Epidermal melanocyte (primary cell): Measurements from ENCODE around the gene NIT2.

Experiments used
- DNase-seq: peaks from one replicate; pipeline ENCODE4 v3.0.0; 2011; ENCODE audit warnings: low spot score; ENCODE audit not compliant: insufficient read length

Gene NIT2

DNA sequence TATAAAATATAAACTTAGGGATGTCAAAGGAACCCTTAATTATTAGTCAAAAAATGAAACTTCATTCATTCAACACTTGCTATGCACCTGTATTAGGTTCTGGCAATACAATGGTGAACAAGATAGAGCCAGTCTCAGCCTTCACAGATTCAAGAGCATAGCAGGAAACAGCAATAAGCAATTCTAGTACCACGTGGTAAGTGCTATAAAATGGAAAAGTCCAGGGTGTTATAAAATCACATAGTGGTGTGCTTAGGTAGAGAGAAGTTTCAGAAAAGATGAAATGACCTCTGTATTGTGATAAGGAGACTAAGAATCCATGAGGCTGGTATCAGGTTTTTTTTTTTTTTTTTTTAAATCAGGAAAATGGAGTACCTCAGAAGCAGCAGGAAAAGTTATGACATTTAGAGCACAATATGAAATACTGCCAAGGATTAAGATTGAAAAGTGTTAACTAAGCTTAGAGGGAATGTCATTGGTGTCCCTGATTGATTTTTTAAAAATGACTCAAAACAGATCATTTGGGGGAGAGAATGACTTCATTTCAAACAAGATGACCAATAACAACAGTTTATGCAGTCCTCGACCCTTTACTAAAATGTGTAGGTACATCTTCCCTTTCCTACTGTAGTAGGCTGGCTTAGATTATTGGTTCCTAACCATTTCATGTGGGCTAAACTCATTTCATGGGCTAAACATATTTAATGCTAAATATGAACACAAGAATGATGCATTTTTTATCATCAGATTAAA lies 61.3 kb downstream of the NIT2 start:
- no peak for DNase-seq

DNA sequence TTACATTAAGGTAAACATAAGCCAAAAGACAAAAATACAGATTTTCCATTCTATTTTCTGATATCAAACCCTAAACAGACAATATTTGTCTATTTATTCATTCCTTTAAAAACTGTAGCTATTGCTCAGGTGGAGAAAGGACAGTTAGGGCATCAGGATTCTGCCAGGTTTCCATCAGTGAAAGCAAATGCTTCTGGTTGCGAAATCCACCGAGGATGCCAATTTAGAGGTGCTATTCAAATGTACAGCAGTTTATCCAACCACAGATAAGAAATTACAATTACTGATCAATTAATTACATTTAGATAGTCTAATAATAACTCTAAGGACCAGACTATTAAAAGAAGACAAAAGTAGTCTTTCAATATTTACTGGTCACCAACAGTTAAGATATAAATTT lies 62.4 kb downstream of the NIT2 start:
- DNase-seq, result no peak

DNA sequence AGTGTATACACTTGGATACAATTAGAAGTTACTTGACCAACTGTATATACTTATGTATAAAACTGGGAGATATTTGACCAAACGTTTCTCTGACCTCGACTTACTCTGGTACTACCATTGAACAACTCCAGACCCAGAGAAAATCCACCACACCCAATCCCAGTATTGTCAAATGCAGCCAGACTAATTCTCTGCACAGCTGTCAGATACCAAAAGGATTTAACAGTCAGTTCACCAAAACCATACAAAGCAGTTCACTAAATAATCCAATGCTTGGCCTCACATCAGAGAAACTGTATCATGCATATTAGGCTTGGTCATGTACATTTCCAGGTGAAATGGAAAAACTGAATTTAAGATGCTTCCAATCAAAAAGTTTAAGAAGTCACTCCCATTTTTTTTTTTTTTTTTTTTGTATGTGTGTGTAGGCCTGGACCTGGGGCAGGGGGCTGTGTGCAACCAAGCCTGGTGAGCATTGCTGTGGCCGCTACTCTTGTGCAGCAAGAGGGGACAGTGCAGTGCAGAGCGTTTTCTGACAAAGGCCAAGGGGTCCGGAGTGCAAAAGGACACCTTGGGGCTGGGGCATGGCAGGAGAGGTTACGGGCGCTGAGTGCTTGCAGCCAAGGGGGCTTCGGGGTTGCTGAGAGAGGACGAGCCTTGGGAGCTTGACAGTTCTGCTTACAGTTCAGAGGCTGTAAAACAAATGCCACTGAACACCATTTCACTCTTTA lies 64.9 kb downstream of the NIT2 start:
- DNase-seq, result no peak

DNA sequence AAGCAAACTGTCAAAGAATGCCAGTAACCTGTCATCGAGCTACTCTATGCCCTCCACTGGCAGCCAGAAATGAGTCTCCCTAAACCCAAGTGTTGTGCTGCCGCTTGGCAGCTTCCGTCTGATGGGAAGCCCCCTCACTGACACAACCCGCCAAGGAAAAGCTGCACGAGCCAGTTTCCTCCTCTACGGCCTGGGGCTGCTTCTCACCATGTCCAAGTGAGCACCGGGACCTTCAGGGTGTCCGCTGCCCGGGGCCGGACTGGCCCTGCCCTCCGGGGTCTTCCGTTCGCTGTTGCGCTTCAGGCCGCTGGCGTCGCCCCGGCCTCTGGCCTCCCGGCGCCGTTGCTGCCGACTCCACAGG lies 65.8 kb downstream of the NIT2 start:
- DNase-seq, result no peak

DNA sequence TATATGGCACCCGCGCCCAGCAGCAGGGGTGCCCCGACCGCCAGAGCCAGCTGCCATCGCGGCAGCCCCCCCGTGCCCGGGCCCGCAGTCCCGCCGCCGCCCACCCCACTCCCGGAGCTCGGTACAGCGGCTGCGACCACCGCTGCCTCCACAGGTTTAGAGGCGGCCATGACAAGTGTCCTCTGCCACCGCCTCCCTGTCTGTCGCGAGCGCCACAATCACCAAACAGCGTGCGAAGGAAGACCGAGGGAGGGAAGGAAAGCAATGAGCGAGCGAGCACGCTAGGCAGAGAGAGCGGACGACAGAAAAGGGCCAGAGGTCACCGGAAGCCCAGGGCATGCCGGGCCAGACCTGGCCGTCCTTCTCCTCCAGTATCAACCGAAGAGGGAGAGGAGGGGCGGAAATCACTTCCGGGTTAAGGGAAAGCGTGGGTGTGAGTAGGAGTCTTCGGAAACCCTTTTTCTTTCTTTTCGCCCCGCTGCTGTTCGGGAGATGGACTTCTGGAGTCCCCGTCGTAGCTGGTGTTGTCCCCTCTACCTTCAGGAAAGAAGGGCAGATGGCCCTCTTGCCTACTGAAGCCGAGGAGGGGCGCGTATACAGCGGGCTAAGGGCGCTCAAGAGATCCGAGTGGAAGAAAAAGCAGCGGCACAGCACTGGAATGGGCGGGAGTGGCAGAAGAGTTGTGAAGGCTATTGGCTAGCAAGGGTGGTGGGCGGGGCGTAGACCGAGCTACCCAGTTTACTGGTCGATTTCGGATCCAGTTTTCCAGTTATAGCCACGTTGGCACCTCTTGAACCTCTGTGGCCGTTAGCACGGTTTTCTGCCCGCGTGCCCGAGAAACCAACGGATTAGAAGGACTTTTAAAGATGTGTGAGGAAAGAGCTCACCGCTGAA lies 66.5 kb downstream of the NIT2 start, which contains the start of the genes LNP1 and TOMM70:
Gene LNP1 (plus strand): TSS at position 760 of the 894 bp plus-strand sequence. CDS start 28,191 bp downstream, outside the sequence.
Gene TOMM70 (minus strand): TSS at position 310 of the 894 bp plus-strand sequence. CDS start 140 bp downstream, at position 170.
- peak; percentile 70 for DNase-seq

DNA sequence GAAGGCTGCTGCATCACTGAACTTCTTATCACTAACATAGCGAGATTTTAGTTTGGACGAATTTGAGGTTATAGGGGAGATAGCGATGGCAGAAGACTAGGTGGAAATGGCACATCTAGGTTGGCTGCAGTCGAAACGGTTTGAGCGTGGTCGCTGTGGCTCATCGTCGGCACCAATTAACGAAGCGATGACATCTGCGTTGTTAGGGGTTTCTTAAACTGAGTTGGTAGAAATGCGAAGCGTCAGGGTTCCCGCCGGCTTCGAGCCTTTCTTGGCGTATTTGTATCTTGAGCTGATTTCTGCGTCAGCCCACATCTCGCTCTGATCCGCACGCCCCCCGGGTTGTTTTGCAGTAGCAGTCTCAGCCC lies 67.1 kb downstream of the NIT2 start:
- no peak for DNase-seq

DNA sequence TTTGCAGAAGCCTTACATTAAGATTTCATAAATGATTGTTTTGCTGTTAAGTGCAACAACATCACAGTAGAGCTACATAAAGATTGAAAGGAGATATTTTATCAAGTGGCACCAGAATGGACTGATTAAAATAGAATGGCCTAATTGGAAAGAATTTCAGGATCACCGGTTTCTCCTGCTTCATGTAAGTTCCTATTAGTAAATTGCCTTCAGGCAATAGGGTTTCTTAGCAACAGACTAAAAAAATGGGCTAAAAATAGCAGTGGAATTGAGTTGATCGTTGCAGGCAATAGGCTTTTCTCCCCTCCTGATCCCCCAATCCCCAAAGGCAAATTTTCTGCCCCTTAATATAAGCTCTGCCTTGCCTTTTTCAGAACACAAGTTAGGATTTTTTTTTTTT lies 67.7 kb downstream of the NIT2 start:
- peak; percentile 29 for DNase-seq

DNA sequence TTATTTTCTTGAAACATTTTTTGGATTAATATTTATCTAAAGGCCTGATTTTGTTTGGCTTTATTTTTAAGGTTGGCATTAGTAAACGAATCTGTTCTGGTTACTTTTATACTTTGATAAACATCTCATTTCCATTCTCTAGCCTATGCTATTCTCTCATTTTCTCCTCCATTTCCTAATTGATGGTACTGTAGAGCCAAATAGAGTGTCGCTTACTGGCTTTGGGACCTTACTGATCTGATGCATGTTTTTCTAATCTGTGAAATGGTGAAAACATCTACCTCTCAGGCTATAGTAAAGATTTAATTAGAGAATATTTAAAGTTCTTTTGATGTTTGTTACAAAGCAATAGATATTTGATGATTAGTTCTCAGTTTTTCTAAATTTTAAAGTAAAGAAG lies 68.3 kb downstream of the NIT2 start:
- no peak for DNase-seq

DNA sequence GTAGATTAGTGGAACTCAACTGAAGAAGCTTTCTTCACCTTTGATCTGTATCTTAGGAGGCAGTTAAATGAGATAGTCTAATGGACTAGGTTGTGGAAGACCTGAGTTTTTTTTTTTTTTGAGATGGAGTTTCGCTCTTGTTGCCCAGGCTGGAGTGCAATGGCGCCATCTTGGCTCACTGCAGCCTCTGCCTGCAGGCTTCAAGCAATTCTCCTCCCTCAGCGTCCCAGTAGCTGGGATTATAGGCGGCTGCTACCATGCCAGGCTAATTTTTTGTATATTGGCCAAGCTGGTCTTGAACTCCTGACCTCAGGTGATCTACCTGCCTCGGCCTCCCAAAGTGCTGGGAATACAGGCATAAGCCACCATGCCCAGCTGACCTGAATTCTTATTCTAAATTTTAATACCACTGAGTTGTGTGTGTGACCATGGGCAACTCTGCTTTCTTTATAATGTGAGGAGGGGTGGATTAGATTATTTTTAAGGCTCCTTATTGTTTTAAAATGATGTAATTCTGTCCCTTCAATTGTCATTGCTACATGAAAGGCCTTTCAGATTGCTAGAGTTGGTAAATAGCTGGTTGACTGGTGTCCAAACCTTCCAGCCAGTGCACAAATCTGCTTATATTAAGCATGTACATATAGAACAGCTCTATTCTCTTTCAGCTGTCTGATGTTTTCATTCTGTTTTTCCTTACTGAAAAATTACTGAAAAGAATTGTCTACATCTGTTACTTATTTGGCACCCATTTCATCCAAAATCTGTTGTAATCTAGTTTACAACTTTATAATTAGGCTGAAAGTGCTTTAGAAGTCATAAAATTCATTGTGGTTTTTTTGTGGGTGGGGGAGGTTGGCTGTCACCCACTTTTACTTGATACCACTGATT lies 69.0 kb downstream of the NIT2 start:
- no peak for DNase-seq

DNA sequence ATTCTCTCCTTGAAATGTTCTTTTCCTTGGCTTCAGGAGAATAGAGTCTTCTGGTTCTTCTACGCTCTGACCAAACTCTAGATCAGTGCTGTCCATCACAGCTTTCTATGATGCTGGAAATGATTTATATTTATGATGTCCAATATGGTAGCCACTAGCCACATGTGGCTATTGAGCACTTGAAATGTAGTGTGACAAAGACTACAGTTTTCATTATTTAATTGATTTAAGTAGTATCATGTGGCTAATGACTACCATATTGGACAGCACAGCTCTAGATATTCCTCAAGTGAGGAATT lies 69.6 kb downstream of the NIT2 start:
- DNase-seq, result no peak

DNA sequence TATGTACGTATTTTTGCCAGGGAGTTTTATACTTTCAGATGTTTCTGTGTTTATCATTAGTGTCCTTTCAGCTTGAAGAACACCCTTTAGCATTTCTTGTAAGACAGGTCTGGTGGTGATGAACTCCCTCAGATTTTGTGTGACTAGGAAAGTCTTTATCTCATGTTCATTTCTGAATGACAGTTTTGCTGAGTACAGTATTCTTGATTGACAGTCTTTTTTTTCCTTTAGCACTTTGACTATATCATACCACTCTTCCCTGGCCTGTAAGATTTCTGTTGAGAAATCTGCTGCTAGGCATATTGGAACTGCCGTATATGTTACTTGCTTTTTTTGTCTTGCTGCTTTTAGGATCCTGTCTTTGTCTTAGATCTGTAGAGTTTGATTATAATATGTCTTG lies 72.6 kb downstream of the NIT2 start:
- DNase-seq, result no peak

DNA sequence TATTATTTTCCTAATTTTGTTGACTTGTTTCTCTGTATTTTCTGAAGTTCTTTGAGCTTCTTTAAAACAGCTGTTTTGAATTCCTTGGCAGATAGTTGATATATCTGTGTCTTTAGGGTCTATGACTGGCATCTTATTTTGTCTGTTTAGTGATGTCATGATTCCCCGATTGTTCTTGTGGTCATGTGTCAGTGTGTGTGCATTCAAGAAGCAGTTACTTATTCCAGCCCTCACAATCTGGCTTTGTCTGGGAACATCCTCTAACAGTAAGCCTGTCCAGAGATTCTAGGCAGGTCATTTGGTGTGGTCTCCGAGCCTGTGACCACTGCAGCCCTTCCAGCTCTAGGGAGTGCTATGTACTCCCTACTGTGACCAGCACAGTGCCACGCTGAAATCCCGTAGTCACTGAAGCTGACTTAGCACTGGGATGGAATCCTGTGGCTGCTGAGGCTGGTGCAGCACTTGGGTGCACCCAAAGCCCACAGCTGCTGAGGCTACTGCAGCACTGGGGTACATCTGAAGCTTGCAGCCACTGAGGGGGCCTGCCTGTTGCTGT lies 73.5 kb downstream of the NIT2 start:
- DNase-seq, result no peak
